Measurements from ENCODE around the gene FBXW7. TPM values are rescaled to one million over a fixed set of nuclear protein-coding genes. Genes with fewer than 3 reads are reported as not detected.

Gene FBXW7
- total and polyA plus RNA-seq, 4 donors, result 58.9 to 129 (median 71.7) TPM

GRCh38 chr4:152281211-152281610 is 254.7 kb downstream of the FBXW7 start:
- H3K9me3 ChIP-seq (ENCODE audit: control insufficient read depth, insufficient read depth, low read length), result no peaks in the 10 kb centered on the region
- no peak for DNase-seq (ENCODE audit: low read depth in 4 of 6, low spot score in 6 of 6)
- no peak overlapping the region for H3K27ac ChIP-seq (ENCODE audit: low read depth, low read length)
- H3K4me3 ChIP-seq (ENCODE audit: low read depth, low read length), result no peak overlapping the region
- H3K27me3 ChIP-seq (ENCODE audit: control insufficient read depth, insufficient read depth, low read length), result no peaks in the 10 kb centered on the region
- H3K4me1 ChIP-seq (ENCODE audit: control insufficient read depth, insufficient read depth, low read length), result no peaks in the 10 kb centered on the region
- WGBS (ENCODE audit: insufficient coverage), result 100% methylated on average over 2 of the region's 2 CpGs
- no peaks in the 10 kb centered on the region for H3K36me3 ChIP-seq (ENCODE audit: control insufficient read depth, insufficient read depth, low read length)

DNA sequence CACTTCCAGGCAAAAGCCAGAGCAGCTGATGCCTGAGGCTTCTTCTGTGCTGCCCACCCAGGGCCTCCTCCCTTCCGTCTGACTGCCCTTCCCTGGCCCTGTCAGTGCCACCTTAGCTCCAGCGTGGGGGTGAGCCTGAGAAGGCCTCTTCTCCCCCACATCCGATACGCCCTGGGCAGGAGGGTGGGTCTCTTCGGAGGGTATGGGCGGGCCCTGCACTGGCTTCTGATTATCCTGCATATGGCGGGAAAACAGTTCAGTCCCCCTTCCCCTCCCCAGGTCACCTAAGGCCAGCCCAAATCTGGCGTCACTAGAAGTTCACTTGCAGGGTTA is 256.7 kb downstream of the FBXW7 start:
- H3K4me3 ChIP-seq (ENCODE audit: low read depth, low read length), result no peak overlapping the region
- H3K4me1 ChIP-seq (ENCODE audit: control insufficient read depth, insufficient read depth, low read length), result no peaks in the 10 kb centered on the region
- whole genome bisulfite sequencing (ENCODE audit: insufficient coverage), result 78% methylated on average over 3 of the region's 8 CpGs
- no peak overlapping the region for H3K27ac ChIP-seq (ENCODE audit: low read depth, low read length)
- H3K27me3 ChIP-seq (ENCODE audit: control insufficient read depth, insufficient read depth, low read length), result no peaks in the 10 kb centered on the region
- DNase-seq (ENCODE audit: low read depth in 4 of 6, low spot score in 6 of 6), result no peak
- no peaks in the 10 kb centered on the region for H3K9me3 ChIP-seq (ENCODE audit: control insufficient read depth, insufficient read depth, low read length)
- H3K36me3 ChIP-seq (ENCODE audit: control insufficient read depth, insufficient read depth, low read length), result no peaks in the 10 kb centered on the region

DNA sequence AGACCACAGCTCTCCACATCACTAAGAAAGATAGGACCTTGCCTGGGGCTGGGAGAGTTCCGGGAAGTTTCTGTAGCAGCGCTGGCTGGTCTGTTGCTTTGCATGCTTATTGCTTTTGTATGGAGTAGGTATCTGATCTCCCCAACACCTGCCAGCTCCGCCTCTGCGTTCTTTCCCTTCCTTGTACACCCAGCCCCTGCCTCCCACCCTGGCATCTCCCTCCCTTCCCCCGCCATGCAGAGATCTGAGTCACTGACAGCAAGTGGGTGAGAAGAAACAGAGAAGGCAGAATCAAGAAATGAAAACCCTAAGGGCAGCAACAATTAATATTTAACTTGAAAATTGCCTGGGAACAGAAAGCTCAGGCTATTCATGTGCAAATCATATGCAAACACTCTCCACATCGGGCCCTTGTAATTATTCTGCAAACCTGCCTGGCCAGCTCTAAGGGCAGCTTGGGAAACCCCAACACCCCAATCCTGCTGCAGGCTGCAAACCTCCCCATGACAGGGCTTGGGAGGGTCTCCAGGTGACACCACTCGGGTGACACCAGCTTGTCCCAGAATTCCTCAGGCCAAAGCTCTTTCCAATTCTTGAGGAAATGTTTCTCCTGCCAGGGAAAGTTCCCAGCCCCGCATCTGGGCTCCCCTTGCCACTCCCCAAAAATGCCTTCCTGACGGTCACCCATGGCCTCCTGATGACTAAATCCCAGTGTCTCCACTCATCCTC is 257.2 kb downstream of the FBXW7 start:
- WGBS (ENCODE audit: insufficient coverage), result 64% methylated on average over 4 of the region's 9 CpGs

GRCh38 chr4:152278172-152278504 is 257.8 kb downstream of the FBXW7 start:
- Histone ChIP-seq H3K9me3 (ENCODE audit: control insufficient read depth, insufficient read depth, low read length) (no peaks in the 10 kb centered on the region), H3K27me3 (ENCODE audit: control insufficient read depth, insufficient read depth, low read length) (no peaks in the 10 kb centered on the region), H3K27ac (ENCODE audit: low read depth, low read length) (no peak overlapping the region), H3K4me3 (ENCODE audit: low read depth, low read length) (no peak overlapping the region), H3K36me3 (ENCODE audit: control insufficient read depth, insufficient read depth, low read length) (no peaks in the 10 kb centered on the region), H3K4me1 (ENCODE audit: control insufficient read depth, insufficient read depth, low read length) (no peaks in the 10 kb centered on the region)
- no peak for DNase-seq (ENCODE audit: low read depth in 4 of 6, low spot score in 6 of 6)

More for the DNA sequence above, 257.2 kb downstream of the FBXW7 start:
- H3K27me3 ChIP-seq (ENCODE audit: control insufficient read depth, insufficient read depth, low read length), result no peaks in the 10 kb centered on the region
- H3K9me3 ChIP-seq (ENCODE audit: control insufficient read depth, insufficient read depth, low read length), result no peaks in the 10 kb centered on the region
- H3K4me1 ChIP-seq (ENCODE audit: control insufficient read depth, insufficient read depth, low read length), result no peaks in the 10 kb centered on the region
- DNase-seq (ENCODE audit: low read depth in 4 of 6, low spot score in 6 of 6), result no peak
- no peak overlapping the region for H3K27ac ChIP-seq (ENCODE audit: low read depth, low read length)
- no peaks in the 10 kb centered on the region for H3K36me3 ChIP-seq (ENCODE audit: control insufficient read depth, insufficient read depth, low read length)
- H3K4me3 ChIP-seq (ENCODE audit: low read depth, low read length), result no peak overlapping the region

DNA sequence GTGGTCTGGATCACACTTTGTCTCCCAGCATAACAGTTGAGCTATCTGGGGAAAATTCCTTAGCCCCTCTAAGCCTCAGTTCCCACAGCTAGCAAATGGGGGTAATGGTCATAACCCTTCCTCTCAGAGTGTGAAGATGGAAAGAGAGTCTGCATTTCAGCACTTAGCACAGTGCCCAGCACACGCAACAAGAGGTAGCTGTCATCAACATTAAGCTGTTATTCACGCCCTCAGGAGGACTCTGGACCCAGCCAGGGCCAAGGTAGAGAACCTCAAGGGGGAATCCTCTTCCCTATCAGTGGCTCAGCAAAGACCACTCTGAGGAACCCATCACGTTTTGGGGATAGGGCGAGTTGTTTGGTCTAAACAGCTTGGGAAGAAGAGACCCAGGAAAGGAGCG is 258.6 kb downstream of the FBXW7 start:
- Histone ChIP-seq H3K9me3 (ENCODE audit: control insufficient read depth, insufficient read depth, low read length) (no peaks in the 10 kb centered on the region), H3K27ac (ENCODE audit: low read depth, low read length) (no peak overlapping the region), H3K27me3 (ENCODE audit: control insufficient read depth, insufficient read depth, low read length) (no peaks in the 10 kb centered on the region), H3K4me1 (ENCODE audit: control insufficient read depth, insufficient read depth, low read length) (no peaks in the 10 kb centered on the region), H3K4me3 (ENCODE audit: low read depth, low read length) (no peak overlapping the region), H3K36me3 (ENCODE audit: control insufficient read depth, insufficient read depth, low read length) (no peaks in the 10 kb centered on the region)
- no peak for DNase-seq (ENCODE audit: low read depth in 4 of 6, low spot score in 6 of 6)
- WGBS (ENCODE audit: insufficient coverage), result 100% methylated on average over 4 of the region's 5 CpGs

DNA sequence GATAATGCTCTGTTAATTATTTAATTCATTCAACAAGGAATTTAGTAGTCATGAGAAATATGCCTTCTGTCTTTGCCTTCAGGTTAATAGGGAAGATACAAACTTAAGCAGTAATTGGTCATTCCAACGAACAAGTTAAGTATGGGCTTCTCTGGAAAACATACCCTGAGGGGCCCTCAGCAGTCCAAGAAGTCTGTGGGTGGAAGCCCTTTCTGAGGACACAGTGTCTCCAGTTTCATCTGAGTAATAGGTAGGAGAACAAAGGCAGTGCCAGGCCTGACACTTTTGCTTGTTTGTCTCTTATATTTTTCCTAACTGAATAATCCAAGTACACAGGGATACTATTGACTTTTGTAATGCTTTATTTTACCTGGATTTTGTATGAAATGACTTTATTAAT is 262.5 kb downstream of the FBXW7 start:
- H3K27ac ChIP-seq (ENCODE audit: low read depth, low read length), result no peak overlapping the region
- DNase-seq (ENCODE audit: low read depth in 4 of 6, low spot score in 6 of 6), result no peak
- H3K4me3 ChIP-seq (ENCODE audit: low read depth, low read length), result no peak overlapping the region
- 33% methylated on average over 1 of the region's 1 CpG for WGBS (ENCODE audit: insufficient coverage)
- no peaks in the 10 kb centered on the region for H3K4me1 ChIP-seq (ENCODE audit: control insufficient read depth, insufficient read depth, low read length)
- no peaks in the 10 kb centered on the region for H3K27me3 ChIP-seq (ENCODE audit: control insufficient read depth, insufficient read depth, low read length)
- H3K36me3 ChIP-seq (ENCODE audit: control insufficient read depth, insufficient read depth, low read length), result no peaks in the 10 kb centered on the region
- H3K9me3 ChIP-seq (ENCODE audit: control insufficient read depth, insufficient read depth, low read length), result no peaks in the 10 kb centered on the region

Small RNAs within 50 kb of the gene (small RNA-seq; reads per million reads assigned to genes)
- not detected for gene MIR3140 (ENCODE audit: low replicate concordance)

Other genes with a start within 250 kb of the FBXW7 start
- 1 to 10 TPM in 1 of 2 donors, under 1 TPM in 1; 0.94 to 2.3 TPM for gene TMEM154, start 143.9 kb upstream of the FBXW7 start, total RNA-seq
- under 1 TPM; 0.56 to 0.95 TPM for gene TMEM154, start 143.9 kb upstream of the FBXW7 start, polyA plus RNA-seq (ENCODE audit: insufficient read length in 2 of 2)
- gene TIGD4, start 243.6 kb upstream of the FBXW7 start, total RNA-seq, result 1 to 10 TPM; 3.3 to 6.1 TPM
- 1 to 10 TPM; 1.8 to 3.1 TPM for gene TIGD4, start 243.6 kb upstream of the FBXW7 start, polyA plus RNA-seq (ENCODE audit: insufficient read length in 2 of 2)
- gene ARFIP1, start 243.9 kb upstream of the FBXW7 start, total RNA-seq, result 10 to 100 TPM; 38.2 to 55.8 TPM
- gene ARFIP1, start 243.9 kb upstream of the FBXW7 start, polyA plus RNA-seq (ENCODE audit: insufficient read length in 2 of 2), result 10 to 100 TPM; 24.6 to 26.2 TPM

All from spinal cord (tissue), 10 donors.